NCI-H460 (cell line): ENCODE results near the gene THBS1. TPM values are rescaled to one million over a fixed set of nuclear protein-coding genes. Genes with fewer than 3 reads are reported as not detected.

Source experiments
- DNase-seq: peaks from one replicate; pipeline ENCODE4 v3.0.0-alpha.2; 2016; ENCODE audit warnings: low read depth; ENCODE audit errors: extremely low read depth
- total RNA-seq: library from RNA; depleted of rRNA; stranded (reverse); fragments of >200 nt; shearing (Covaris generic); gene quantifications from 2 replicates; pipeline ENCODE4 v1.2.3, GENCODE V29; 2014

Gene THBS1
- total RNA-seq, 1 experiment from 2014 or later = 0.35 TPM

DNA sequence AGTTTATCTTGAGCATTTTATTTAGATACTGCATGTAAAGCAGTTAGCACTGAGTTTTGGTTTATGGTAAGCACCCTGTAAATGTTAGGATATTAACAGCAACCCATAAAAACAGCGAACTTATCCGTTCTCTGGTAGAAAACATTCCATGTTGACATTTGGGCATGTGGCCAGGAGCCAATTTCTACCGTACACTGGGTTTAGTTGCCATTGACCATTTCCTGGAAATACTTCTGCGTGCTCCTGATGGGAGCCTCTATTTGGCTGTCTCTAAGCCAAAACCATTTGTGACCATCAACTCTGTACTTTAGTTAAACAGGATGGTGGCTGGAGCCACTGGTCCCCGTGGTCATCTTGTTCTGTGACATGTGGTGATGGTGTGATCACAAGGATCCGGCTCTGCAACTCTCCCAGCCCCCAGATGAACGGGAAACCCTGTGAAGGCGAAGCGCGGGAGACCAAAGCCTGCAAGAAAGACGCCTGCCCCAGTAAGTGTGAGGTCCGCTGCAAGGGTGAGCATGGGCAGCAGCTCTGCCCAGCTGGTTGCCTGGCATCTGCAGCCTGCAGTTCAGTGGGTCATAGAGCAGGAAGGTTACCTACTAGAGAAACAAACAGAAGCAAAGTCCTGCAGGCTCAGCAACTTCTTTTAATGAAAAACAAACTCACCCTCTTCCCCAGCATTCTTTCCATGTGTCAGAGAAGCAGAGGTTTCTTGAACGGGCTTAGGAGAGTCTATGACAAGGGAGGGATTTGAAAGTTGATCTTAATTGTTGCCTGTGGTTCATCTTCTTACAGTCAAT, 7.1 kb downstream of the THBS1 start:
- DNase-seq = no peak

DNA sequence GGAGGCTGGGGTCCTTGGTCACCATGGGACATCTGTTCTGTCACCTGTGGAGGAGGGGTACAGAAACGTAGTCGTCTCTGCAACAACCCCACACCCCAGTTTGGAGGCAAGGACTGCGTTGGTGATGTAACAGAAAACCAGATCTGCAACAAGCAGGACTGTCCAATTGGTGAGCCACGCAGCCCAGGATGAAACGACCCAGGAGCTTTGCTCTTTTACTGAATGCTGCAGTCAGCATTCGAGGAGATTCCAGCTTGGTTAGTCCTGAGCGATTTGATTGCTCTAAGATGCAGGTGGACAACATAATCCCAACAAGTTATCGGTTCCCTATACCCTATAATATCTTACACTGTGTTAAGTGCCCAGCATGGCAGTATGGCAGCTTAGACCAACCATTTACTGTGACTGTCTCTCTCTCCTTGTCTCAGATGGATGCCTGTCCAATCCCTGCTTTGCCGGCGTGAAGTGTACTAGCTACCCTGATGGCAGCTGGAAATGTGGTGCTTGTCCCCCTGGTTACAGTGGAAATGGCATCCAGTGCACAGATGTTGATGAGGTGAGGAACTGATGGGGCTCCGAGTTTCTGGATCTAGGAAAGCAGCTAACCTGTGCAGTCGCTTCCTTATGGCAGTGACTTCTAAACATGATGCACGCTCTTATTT, 7.8 kb downstream of the THBS1 start:
- no peak for DNase-seq

DNA sequence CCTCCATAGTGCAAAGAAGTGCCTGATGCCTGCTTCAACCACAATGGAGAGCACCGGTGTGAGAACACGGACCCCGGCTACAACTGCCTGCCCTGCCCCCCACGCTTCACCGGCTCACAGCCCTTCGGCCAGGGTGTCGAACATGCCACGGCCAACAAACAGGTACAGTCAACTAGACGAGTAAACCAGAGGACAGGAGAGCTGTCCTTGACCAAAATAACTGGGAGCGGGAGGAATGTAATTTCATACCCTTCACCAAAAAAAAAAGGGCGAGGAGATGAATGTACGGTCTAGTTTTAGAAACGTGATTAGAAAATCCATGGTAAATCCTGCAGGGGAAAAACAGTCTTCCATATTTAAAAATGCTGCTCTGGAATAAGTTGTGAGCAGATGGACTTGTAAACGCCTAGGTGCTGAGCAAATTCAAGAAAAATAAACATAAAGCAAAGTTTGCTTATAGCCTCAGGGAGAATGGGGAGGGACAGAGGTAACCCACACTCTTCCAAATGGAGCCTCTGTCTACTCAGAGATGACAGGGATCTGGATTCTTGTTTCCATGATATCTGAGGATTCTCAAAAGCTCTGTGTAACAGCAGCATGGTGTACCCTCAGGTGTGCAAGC, 8.4 kb downstream of the THBS1 start:
- no peak for DNase-seq

DNA sequence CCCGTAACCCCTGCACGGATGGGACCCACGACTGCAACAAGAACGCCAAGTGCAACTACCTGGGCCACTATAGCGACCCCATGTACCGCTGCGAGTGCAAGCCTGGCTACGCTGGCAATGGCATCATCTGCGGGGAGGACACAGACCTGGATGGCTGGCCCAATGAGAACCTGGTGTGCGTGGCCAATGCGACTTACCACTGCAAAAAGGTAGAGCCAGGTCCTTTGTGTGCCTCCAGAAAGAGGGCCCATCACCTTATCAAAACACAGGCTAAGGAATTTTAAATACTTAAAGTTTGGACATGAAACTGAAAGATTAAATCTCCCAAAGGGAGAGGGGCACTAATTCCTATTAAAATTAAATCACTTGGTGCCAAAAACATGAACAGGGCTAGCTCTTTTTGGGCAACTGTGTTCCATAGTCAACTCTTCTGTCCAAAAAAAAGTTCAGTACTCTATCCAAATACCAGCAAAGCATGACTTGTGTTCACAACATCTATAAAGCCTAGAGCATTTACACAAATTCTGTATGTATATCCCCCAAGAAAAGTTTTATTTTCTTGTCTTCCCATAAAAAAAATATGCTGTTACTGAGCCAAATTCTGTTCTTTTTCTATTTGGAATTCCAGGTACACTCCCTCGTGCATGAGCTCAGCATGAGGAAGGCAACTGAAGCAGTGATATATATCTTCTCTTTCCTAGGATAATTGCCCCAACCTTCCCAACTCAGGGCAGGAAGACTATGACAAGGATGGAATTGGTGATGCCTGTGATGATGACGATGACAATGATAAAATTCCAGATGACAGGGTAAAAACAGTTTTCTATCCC, 9.2 kb downstream of the THBS1 start:
- DNase-seq = no peak

DNA sequence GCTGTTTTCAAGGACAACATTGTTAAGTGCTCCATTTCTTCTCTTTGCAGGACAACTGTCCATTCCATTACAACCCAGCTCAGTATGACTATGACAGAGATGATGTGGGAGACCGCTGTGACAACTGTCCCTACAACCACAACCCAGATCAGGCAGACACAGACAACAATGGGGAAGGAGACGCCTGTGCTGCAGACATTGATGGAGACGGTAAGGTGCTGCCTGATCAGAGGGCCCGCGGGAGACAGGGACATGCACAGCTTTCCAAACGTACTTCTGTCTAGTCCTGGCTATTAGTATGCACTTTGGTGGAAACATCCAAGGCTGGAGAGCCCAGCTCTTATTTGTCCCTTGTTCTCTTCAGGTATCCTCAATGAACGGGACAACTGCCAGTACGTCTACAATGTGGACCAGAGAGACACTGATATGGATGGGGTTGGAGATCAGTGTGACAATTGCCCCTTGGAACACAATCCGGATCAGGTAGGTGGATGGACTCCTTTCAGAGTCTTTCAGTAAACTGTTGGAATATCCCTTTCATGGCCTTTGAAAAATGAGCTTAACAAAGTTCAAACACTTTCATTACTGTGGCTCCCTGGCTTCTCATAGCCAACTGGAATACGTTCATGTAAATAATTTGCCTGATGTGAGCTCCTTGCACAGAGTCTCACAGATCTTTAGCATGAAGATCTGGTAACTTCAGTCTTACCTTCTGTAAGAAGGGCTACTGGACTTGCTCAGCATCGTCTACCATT, 10.4 kb downstream of the THBS1 start:
- no peak for DNase-seq

DNA sequence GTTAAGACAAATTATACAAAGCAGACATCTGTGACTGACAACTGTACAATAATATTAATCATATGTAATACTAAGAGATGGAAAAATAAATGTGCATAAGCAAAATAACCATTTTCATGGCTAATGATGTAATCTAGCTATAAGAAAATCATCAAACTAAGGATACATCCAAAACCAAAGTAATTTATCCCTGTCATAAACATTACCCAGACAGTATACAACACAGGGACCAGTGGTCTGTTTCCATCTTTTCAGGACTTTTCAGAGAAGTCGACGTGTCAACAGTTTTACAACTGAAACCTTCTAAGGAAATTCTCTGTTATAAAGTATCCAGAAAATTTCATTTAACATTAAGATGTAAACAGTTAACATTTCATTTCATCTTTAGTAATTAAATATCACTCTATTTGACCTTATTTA, 11.0 kb downstream of the THBS1 start:
- no peak for DNase-seq

DNA sequence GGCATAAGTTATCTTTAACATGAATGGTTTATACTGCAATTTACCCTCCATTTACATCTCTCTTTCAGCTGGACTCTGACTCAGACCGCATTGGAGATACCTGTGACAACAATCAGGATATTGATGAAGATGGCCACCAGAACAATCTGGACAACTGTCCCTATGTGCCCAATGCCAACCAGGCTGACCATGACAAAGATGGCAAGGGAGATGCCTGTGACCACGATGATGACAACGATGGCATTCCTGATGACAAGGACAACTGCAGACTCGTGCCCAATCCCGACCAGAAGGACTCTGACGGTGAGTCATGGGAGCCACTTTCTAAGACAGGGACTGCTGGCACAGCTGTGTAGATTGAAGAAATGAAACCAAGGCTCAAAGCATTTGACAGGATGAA, 11.6 kb downstream of the THBS1 start:
- DNase-seq = no peak

DNA sequence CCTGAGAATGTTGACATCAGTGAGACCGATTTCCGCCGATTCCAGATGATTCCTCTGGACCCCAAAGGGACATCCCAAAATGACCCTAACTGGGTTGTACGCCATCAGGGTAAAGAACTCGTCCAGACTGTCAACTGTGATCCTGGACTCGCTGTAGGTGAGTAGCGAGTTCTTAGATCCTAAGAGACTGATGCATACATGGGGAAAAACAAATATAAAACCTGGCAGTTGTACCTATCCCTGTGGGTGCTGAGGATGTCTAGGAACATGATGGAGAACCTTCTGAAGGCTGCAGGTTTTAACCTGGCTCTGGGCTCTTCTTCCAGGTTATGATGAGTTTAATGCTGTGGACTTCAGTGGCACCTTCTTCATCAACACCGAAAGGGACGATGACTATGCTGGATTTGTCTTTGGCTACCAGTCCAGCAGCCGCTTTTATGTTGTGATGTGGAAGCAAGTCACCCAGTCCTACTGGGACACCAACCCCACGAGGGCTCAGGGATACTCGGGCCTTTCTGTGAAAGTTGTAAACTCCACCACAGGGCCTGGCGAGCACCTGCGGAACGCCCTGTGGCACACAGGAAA, 12.3 kb downstream of the THBS1 start:
- no peak for DNase-seq

DNA sequence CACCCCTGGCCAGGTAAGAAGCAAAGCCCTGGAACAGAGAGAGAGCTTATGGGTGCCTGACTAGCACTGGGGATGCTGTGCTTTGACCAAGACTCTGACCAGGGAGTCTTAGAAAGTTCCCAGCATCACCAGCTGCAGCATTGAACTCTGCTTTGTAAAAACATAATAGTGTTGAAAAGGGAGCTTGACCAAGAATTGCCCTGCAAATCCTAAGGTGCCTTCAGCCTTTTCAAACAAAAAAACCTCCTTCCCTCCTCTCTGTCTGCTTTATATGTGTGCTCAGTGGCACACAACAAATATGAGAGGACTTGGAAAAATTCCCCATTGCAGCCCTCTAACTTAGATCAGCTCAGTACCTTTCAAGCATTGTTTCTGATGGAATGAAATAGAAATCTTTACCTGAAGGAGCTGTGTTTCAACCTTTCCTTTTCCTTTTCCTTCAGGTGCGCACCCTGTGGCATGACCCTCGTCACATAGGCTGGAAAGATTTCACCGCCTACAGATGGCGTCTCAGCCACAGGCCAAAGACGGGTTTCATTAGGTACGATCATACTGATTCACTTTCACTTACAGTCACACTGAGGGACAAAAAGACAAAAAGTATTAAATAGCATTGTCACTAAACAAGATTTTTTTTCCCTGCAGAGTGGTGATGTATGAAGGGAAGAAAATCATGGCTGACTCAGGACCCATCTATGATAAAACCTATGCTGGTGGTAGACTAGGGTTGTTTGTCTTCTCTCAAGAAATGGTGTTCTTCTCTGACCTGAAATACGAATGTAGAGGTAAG, 13.0 kb downstream of the THBS1 start:
- DNase-seq = no peak

DNA sequence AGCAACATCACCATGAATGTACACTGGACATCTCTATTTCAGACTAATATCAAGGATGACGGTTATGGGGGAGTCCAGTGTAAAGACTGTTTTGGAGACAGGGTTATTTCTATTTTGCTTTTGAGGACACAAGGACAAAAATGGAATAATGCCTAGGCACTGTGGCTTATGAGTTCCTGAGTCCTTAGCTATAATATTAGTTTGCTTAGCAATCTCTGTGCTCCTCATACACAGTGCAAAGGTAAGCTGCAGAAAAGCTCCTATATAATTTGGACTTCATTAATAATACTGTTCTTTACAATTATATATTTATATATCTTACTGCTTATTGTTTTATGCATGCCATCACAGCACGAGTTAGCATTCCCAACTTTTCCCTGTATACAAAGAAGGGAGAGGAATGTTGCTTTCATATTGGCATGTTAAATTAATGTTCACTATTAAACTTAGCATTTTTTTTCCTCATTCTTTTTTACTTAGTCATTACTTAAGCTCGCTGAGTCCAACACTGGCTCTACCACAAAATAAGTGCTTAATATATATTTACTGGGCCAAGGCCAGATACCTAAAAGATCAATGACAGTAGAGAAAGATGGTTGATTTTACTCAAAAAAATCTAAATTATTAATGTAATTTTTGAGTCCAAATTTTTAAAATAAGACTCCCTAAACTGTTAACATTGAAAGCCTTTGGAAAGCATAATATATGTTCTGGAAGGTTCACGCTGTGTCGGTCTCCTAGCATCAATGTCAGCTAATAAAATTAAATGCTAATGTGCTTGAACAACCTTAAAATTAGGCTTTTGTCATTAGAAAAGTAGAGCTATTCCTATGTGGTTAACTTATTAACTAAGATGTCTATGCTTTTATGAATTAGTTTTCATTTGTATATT, 13.8 kb downstream of the THBS1 start:
- no peak for DNase-seq

DNA sequence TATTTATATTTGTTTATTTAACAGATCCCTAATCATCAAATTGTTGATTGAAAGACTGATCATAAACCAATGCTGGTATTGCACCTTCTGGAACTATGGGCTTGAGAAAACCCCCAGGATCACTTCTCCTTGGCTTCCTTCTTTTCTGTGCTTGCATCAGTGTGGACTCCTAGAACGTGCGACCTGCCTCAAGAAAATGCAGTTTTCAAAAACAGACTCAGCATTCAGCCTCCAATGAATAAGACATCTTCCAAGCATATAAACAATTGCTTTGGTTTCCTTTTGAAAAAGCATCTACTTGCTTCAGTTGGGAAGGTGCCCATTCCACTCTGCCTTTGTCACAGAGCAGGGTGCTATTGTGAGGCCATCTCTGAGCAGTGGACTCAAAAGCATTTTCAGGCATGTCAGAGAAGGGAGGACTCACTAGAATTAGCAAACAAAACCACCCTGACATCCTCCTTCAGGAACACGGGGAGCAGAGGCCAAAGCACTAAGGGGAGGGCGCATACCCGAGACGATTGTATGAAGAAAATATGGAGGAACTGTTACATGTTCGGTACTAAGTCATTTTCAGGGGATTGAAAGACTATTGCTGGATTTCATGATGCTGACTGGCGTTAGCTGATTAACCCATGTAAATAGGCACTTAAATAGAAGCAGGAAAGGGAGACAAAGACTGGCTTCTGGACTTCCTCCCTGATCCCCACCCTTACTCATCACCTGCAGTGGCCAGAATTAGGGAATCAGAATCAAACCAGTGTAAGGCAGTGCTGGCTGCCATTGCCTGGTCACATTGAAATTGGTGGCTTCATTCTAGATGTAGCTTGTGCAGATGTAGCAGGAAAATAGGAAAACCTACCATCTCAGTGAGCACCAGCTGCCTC, 14.7 kb downstream of the THBS1 start:
- DNase-seq = no peak

DNA sequence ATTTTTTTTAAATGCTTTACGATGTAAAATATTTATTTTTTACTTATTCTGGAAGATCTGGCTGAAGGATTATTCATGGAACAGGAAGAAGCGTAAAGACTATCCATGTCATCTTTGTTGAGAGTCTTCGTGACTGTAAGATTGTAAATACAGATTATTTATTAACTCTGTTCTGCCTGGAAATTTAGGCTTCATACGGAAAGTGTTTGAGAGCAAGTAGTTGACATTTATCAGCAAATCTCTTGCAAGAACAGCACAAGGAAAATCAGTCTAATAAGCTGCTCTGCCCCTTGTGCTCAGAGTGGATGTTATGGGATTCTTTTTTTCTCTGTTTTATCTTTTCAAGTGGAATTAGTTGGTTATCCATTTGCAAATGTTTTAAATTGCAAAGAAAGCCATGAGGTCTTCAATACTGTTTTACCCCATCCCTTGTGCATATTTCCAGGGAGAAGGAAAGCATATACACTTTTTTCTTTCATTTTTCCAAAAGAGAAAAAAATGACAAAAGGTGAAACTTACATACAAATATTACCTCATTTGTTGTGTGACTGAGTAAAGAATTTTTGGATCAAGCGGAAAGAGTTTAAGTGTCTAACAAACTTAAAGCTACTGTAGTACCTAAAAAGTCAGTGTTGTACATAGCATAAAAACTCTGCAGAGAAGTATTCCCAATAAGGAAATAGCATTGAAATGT, 15.6 kb downstream of the THBS1 start:
- no peak for DNase-seq

DNA sequence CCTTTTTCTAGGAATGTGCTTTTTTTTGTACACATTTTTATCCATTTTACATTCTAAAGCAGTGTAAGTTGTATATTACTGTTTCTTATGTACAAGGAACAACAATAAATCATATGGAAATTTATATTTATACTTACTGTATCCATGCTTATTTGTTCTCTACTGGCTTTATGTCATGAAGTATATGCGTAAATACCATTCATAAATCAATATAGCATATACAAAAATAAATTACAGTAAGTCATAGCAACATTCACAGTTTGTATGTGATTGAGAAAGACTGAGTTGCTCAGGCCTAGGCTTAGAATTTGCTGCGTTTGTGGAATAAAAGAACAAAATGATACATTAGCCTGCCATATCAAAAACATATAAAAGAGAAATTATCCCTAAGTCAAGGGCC, 16.5 kb downstream of the THBS1 start:
- no peak for DNase-seq

DNA sequence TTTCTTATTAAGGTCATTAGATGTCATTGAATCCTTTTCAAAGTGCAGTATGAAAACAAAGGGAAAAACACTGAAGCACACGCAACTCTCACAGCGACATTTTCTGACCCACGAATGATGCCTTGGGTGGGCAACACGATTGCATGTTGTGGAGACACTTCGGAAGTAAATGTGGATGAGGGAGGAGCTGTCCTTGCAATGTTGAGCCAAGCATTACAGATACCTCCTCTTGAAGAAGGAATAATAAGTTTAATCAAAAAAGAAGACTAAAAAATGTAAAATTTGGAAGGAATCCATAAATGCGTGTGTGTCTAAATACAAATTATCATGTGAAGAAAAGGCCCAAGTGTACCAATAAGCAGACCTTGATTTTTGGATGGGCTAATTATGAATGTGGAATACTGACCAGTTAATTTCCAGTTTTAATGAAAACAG, 16.9 kb downstream of the THBS1 start:
- no peak for DNase-seq

DNA sequence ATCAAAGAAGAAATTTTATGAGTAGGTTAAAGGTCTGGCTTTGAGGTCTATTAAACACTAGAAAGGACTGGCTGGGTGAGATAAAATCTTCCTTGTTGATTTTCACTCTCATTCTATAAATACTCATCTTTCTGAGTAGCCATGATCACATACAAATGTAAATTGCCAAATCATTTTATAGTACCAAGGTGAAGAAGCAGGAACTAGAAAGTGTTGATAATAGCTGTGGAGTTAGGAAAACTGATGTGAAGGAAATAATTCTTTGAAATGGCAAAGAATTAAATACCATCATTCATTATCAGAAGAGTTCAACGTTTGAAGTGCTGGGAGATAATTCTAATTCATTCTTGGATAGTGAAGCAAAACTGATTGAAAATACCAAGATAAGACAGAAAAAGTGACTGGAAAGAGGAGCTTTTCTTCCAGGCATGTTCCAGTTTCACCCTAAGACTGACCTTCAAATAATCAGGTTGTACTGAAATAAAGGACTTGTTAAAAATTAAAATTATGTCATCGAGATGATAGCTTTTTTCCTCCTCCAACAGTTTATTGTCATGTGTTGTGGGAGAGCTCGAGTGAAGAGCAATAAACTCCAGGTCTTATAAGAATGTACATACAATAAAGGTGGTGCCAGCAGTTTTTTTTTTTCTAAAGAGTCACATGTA, 17.4 kb downstream of the THBS1 start:
- no peak for DNase-seq
